ENCODE data around the gene KCNK18. TPM values are rescaled to one million over a fixed set of nuclear protein-coding genes. Genes with fewer than 3 reads are reported as not detected.

The KCNK18 gene
- total RNA-seq, 2 experiments from 2014 or later = not detected

DNA sequence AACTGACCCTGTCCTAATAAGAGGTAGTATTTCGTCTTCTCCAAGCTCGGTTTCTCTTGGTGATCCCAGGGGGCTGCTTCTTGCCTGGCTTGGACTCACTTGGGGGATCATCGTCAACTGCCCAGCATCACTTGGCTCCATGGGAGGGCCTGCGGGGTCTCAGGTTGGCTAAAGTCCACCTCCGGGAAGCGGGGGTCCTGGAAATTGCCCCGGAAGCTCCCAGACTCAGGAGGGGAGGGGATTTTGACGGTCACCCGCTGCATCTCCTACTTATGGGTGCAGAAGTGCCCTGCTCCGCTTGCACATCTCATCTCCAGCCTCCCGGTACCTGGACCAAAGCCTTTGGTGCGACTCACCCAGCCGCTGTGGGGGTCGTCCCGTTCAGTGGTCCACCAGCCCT lies 18.7 kb downstream of the KCNK18 start:
- Histone ChIP-seq H3K27ac (ENCODE audit: low read depth, low read length, poor library complexity, severe bottlenecking) (no peak overlapping the region), H3K4me1 (ENCODE audit: insufficient read depth, low read length, poor library complexity, severe bottlenecking) (no peaks in the 10 kb centered on the region), H3K79me2 (ENCODE audit: insufficient read depth, low read depth, low read length) (no peaks in the 10 kb centered on the region), H3K4me2 (ENCODE audit: low read length) (peak overlapping the region; percentile 55; the same call in 1 of the 2 replicates), H4K20me1 (ENCODE audit: insufficient read depth, low read length) (no peaks in the 10 kb centered on the region), H3K4me3 (ENCODE audit: low read depth, low read length, poor library complexity, severe bottlenecking) (no peak overlapping the region), H3K36me3 (ENCODE audit: insufficient read depth, low read length) (no peaks in the 10 kb centered on the region), H3K9me3 (ENCODE audit: low read length) (no peaks in the 10 kb centered on the region), H2AFZ (ENCODE audit: low read length) (no peak overlapping the region), H3K9me2 (ENCODE audit: insufficient read depth, low read length) (no peaks in the 10 kb centered on the region)
- ChIA-PET POLR2A (no interaction called here), CTCF (ENCODE audit: unreplicated experiment) (no interaction called here)
- TF ChIP-seq, protein P1, sequence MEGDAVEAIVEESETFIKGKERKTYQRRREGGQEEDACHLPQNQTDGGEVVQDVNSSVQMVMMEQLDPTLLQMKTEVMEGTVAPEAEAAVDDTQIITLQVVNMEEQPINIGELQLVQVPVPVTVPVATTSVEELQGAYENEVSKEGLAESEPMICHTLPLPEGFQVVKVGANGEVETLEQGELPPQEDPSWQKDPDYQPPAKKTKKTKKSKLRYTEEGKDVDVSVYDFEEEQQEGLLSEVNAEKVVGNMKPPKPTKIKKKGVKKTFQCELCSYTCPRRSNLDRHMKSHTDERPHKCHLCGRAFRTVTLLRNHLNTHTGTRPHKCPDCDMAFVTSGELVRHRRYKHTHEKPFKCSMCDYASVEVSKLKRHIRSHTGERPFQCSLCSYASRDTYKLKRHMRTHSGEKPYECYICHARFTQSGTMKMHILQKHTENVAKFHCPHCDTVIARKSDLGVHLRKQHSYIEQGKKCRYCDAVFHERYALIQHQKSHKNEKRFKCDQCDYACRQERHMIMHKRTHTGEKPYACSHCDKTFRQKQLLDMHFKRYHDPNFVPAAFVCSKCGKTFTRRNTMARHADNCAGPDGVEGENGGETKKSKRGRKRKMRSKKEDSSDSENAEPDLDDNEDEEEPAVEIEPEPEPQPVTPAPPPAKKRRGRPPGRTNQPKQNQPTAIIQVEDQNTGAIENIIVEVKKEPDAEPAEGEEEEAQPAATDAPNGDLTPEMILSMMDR (conservative IDR thresholded peaks at IDR 0.05; ENCODE audit: low read length) = no peak
- no peak for TF ChIP-seq EZH2phosphoT487 (IDR thresholded peaks at IDR 0.05; ENCODE audit: borderline replicate concordance, low read depth, low read length)
- no peak for DNase-seq (ENCODE audit: low spot score)
- intact Hi-C loops (cut with micrococcal nuclease; ENCODE audit: unreplicated experiment) = loop anchor here (2.0 to 10.0 kb wide), 2 partner anchors 105 to 199 kb away; no protein-coding TSS in a partner anchor
- BruUV-seq (replicated peaks) = no TSS peak

DNA sequence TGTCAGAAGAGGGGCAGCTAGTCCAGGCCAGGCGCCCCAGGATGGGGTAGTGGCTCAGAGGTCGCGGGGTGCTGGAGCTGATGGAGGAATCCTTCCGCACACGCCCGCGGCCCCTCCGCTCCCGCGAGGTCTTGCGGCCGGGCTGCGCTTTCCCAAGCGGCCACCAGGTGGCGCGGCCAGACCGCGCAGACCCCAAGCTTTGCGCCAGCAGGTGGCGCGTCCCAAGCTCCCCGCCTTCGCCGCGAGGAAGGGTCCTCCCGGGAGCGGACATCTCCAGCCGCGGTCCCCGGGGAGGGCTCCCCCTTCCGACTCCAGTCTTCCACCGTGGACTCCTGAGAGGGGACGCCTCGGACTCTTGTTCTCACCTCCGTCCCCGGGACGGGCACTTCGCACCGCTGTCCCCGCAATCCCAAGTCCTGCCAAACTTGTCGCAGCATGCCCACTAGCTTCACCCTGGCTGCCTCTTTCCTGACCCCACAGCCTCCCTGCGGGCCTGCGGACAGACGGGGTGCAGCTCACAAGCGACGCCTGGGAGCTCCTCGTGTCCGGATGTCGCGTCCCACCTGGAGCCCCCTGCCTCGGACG lies 19.4 kb downstream of the KCNK18 start:
- Histone ChIP-seq H3K79me2 (ENCODE audit: insufficient read depth, low read depth, low read length) (no peaks in the 10 kb centered on the region), H3K36me3 (ENCODE audit: insufficient read depth, low read length) (no peaks in the 10 kb centered on the region), H3K4me2 (ENCODE audit: low read length) (peak overlapping the region; percentile 55; the same call in 1 of the 2 replicates), H3K4me3 (ENCODE audit: low read depth, low read length, poor library complexity, severe bottlenecking) (no peak overlapping the region), H3K4me1 (ENCODE audit: insufficient read depth, low read length, poor library complexity, severe bottlenecking) (no peaks in the 10 kb centered on the region), H4K20me1 (ENCODE audit: insufficient read depth, low read length) (no peaks in the 10 kb centered on the region), H3K9me2 (ENCODE audit: insufficient read depth, low read length) (no peaks in the 10 kb centered on the region), H3K9me3 (ENCODE audit: low read length) (no peaks in the 10 kb centered on the region), H2AFZ (ENCODE audit: low read length) (no peak overlapping the region; the same call in 1 of the 2 replicates), H3K27ac (ENCODE audit: low read depth, low read length, poor library complexity, severe bottlenecking) (no peak overlapping the region)
- peak; percentile 69 for DNase-seq (ENCODE audit: low spot score)
- CTCF ChIA-PET (ENCODE audit: unreplicated experiment) = no interaction called here
- BruUV-seq (replicated peaks) = no TSS peak
- intact Hi-C loops (cut with micrococcal nuclease; ENCODE audit: unreplicated experiment) = loop anchor here (2.0 to 10.0 kb wide), 2 partner anchors 104 to 198 kb away; no protein-coding TSS in a partner anchor
- no peak for TF ChIP-seq EZH2phosphoT487 (IDR thresholded peaks at IDR 0.05; ENCODE audit: borderline replicate concordance, low read depth, low read length)
- TF ChIP-seq, protein P1 (conservative IDR thresholded peaks at IDR 0.05; ENCODE audit: low read length) = peak; percentile 93
- POLR2A ChIA-PET = no interaction called here

- Histone ChIP-seq H3K79me2 (ENCODE audit: insufficient read depth, low read depth, low read length) (no peaks in the 10 kb centered on the region), H3K9me3 (ENCODE audit: low read length) (no peaks in the 10 kb centered on the region), H3K4me3 (ENCODE audit: low read depth, low read length, poor library complexity, severe bottlenecking) (no peak overlapping the region), H3K9me2 (ENCODE audit: insufficient read depth, low read length) (no peaks in the 10 kb centered on the region), H3K4me2 (ENCODE audit: low read length) (peak overlapping the region; percentile 55; the same call in 1 of the 2 replicates), H2AFZ (ENCODE audit: low read length) (no peak overlapping the region; the same call in 1 of the 2 replicates), H4K20me1 (ENCODE audit: insufficient read depth, low read length) (no peaks in the 10 kb centered on the region), H3K36me3 (ENCODE audit: insufficient read depth, low read length) (no peaks in the 10 kb centered on the region), H3K4me1 (ENCODE audit: insufficient read depth, low read length, poor library complexity, severe bottlenecking) (no peaks in the 10 kb centered on the region), H3K27ac (ENCODE audit: low read depth, low read length, poor library complexity, severe bottlenecking) (no peak overlapping the region)
- CTCF ChIA-PET (ENCODE audit: unreplicated experiment) = no interaction called here
- TF ChIP-seq, protein P1 (conservative IDR thresholded peaks at IDR 0.05; ENCODE audit: low read length) = no peak
- no peak for TF ChIP-seq EZH2phosphoT487 (IDR thresholded peaks at IDR 0.05; ENCODE audit: borderline replicate concordance, low read depth, low read length)
- intact Hi-C loops (cut with micrococcal nuclease; ENCODE audit: unreplicated experiment) = loop anchor here (2.0 to 10.0 kb wide), 2 partner anchors 104 to 198 kb away; no protein-coding TSS in a partner anchor
- POLR2A ChIA-PET = no interaction called here
- BruUV-seq (replicated peaks) = no TSS peak
- no peak for DNase-seq (ENCODE audit: low spot score)
These were observed 20.0 kb downstream of the KCNK18 start for GRCh38 chr10:117217196-117217761.
